MCF 10A (cell line): ENCODE data around the gene VAV1. TPM values are rescaled to one million over a fixed set of nuclear protein-coding genes. Genes with fewer than 3 reads are reported as not detected.

Source experiments
- BruUV-seq: library from RNA; stranded (reverse); fragments of 400-500 nt; replicated peaks from 2 replicates; lab custom pipeline; 2021; lab: Mats Ljungman, UMichigan
- CTCF ChIA-PET: fragments of 300-600 bp; sonication (Branson Sonifier 250); formaldehyde crosslinking; extraction: SDS; loops from one replicate; lab custom pipeline; 2021; ENCODE audit warnings: antibody characterized with exemption, inconsistent platforms; lab: Yijun Ruan, JAX
- POLR2A ChIA-PET: fragments of 300-600, 350-650 bp; sonication (Branson Sonifier 250); formaldehyde crosslinking; extraction: SDS; loops from one replicate; lab custom pipeline; 2020; ENCODE audit warnings: antibody characterized with exemption, inconsistent platforms; lab: Yijun Ruan, JAX
- DNase-seq: peaks from one replicate; pipeline ENCODE4 v3.0.0-alpha.2; 2018; ENCODE audit not compliant: unreplicated experiment
- H3K27ac Mint-ChIP-seq: one replicate; pipeline ENCODE4 v1.8.0; 2022; ENCODE audit warnings: mild to moderate bottlenecking, low read depth, mixed read lengths; ENCODE audit not compliant: unreplicated experiment
- H3K27me3 Mint-ChIP-seq: one replicate; pipeline ENCODE4 v1.8.0; 2022; ENCODE audit warnings: mixed read lengths; ENCODE audit not compliant: insufficient read depth, unreplicated experiment
- H3K36me3 Mint-ChIP-seq: one replicate; pipeline ENCODE4 v1.8.0; 2022; ENCODE audit warnings: mild to moderate bottlenecking, moderate library complexity, mixed read lengths; ENCODE audit not compliant: insufficient read depth, unreplicated experiment
- H3K4me1 Mint-ChIP-seq: one replicate; pipeline ENCODE4 v1.8.0; 2022; ENCODE audit warnings: mixed read lengths; ENCODE audit not compliant: insufficient read depth, unreplicated experiment
- H3K4me3 Mint-ChIP-seq: one replicate; pipeline ENCODE4 v1.8.0; 2022; ENCODE audit warnings: mild to moderate bottlenecking, moderate library complexity, mixed read lengths; ENCODE audit not compliant: unreplicated experiment
- H3K9me3 Mint-ChIP-seq: one replicate; pipeline ENCODE4 v1.8.0; 2022; ENCODE audit warnings: mixed read lengths; ENCODE audit not compliant: unreplicated experiment
- CTCF ChIP-seq: fragments of 200-600 bp; IDR thresholded peaks from one replicate; pipeline ENCODE4 v1.8.0; 2022; ENCODE audit warnings: antibody characterized with exemption, mild to moderate bottlenecking; ENCODE audit not compliant: unreplicated experiment
- intact Hi-C: fragments of 100-400 bp; cut with micrococcal nuclease; formaldehyde crosslinking; loops from 2 replicates; pipeline ENCODE4 v1.14.1; 2022
- microRNA-seq: library from miRNA; unstranded; fragments of <30 nt; microRNA quantifications from one replicate; pipeline ENCODE4 v1.2.0, GENCODE V29; 2022
- total RNA-seq: library from RNA; stranded (reverse); gene quantifications from 2 replicates; pipeline ENCODE4 v1.2.3, GENCODE V29; 2022

Gene VAV1
- total RNA-seq, 1 experiment from 2014 or later: not detected

- BruUV-seq: no TSS peak
- Mint-ChIP-seq H3K4me1 (no peaks in the 10 kb centered on the region), H3K27me3 (peaks cover 21% of the 10 kb centered on the region), H3K36me3 (no peaks in the 10 kb centered on the region), H3K9me3 (peaks cover 3% of the 10 kb centered on the region), H3K4me3 (no peak overlapping the region), H3K27ac (no peak overlapping the region)
- DNase-seq: no peak
- no peak for TF ChIP-seq CTCF
- POLR2A ChIA-PET: no interaction called here
- CTCF ChIA-PET: no interaction called here
- intact Hi-C loops: no loop called here
These were observed 134.1 kb downstream of the VAV1 start for GRCh38 chr19:6906559-6907060.

Small RNA genes lying within 50 kb of the gene (microRNA-seq; reads per million reads assigned to microRNA genes)
- 0.40 reads per million for gene MIR6791

Other genes with a start within 250 kb of the VAV1 start
- gene TNFSF9, start 241.7 kb upstream of the VAV1 start, total RNA-seq: 6.2 and 6.9 TPM in 2 replicates
- 13.4 and 14.7 TPM in 2 replicates for gene CD70, start 181.6 kb upstream of the VAV1 start, total RNA-seq
- gene TNFSF14, start 102.5 kb upstream of the VAV1 start, total RNA-seq: 12.1 and 12.2 TPM in 2 replicates
- gene C3, start 52.1 kb upstream of the VAV1 start, total RNA-seq: 842 and 872 TPM in 2 replicates
- gene GPR108, start 35.1 kb upstream of the VAV1 start, total RNA-seq: 115 and 124 TPM in 2 replicates
- gene TRIP10, start 33.0 kb upstream of the VAV1 start, total RNA-seq: 45.4 and 49.7 TPM in 2 replicates
- 28.5 and 76.7 TPM in 2 replicates for gene SH2D3A, start 5.3 kb upstream of the VAV1 start, total RNA-seq
- not detected in 2 replicates for gene ADGRE1, start 114.9 kb downstream of the VAV1 start, total RNA-seq
- gene MBD3L2B, start 248.7 kb downstream of the VAV1 start, total RNA-seq: not detected in 2 replicates